ENCODE measurements around the gene KRT81.
"Not testable (repeated sequence)": the region's sequence is repeated elsewhere in the genome, so short reads cannot be mapped to it uniquely, and the experiment has no call there.

Gene KRT81

GRCh38 chr12:52270541-52271070 lies 20.7 kb downstream of the KRT81 start:
- DNase-seq, result no peak

- DNase-seq, result no peak
Measured at GRCh38 chr12:52268212-52268611, 23.1 kb downstream of the KRT81 start.

GRCh38 chr12:52267699-52268098 lies 23.6 kb downstream of the KRT81 start:
- no peak for DNase-seq

GRCh38 chr12:52267266-52267665 lies 24.1 kb downstream of the KRT81 start:
- DNase-seq, result no peak

GRCh38 chr12:52266514-52266913 lies 24.8 kb downstream of the KRT81 start:
- DNase-seq, result no peak

- no peak for DNase-seq
Measured at GRCh38 chr12:52264435-52264825, 26.9 kb downstream of the KRT81 start.

- DNase-seq, result no peak
Measured at GRCh38 chr12:52263761-52264434, 27.4 kb downstream of the KRT81 start.

GRCh38 chr12:52262286-52262685 lies 29.0 kb downstream of the KRT81 start:
- DNase-seq, result no peak

GRCh38 chr12:52261208-52261484 lies 30.2 kb downstream of the KRT81 start:
- DNase-seq, result no peak

- DNase-seq, result no peak
Measured at GRCh38 chr12:52260361-52261207, 30.8 kb downstream of the KRT81 start.

- no peak for DNase-seq
Measured at GRCh38 chr12:52259657-52260243, 31.6 kb downstream of the KRT81 start.

- no peak for DNase-seq
Measured at GRCh38 chr12:52258335-52258901, 32.9 kb downstream of the KRT81 start.

GRCh38 chr12:52257922-52258321 lies 33.4 kb downstream of the KRT81 start:
- not testable (repeated sequence) for DNase-seq

GRCh38 chr12:52257074-52257551 lies 34.2 kb downstream of the KRT81 start:
- no peak for DNase-seq

GRCh38 chr12:52256584-52256935 lies 34.8 kb downstream of the KRT81 start:
- DNase-seq, result no peak

- DNase-seq, result no peak
Measured at GRCh38 chr12:52255926-52256583, 35.3 kb downstream of the KRT81 start.

- DNase-seq, result no peak
Measured at GRCh38 chr12:52254965-52255751, 36.2 kb downstream of the KRT81 start.

- DNase-seq, result no peak
Measured at GRCh38 chr12:52254180-52254964, 37.0 kb downstream of the KRT81 start.

GRCh38 chr12:52253391-52254179 lies 37.7 kb downstream of the KRT81 start:
- DNase-seq, result no peak

- no peak for DNase-seq
Measured at GRCh38 chr12:52252728-52253343, 38.5 kb downstream of the KRT81 start.
